ENCODE measurements around the gene CADPS2.

Gene CADPS2

GRCh38 chr7:122438006-122438405 lies 448.3 kb downstream of the CADPS2 start:
- no peak for DNase-seq (ENCODE audit: low read depth)
- no peak for TF ChIP-seq CTCF (IDR thresholded peaks at IDR 0.05; ENCODE audit: control insufficient read depth, extremely low read depth, insufficient read depth)
- H3K4me3 ChIP-seq (ENCODE audit: low read depth, low read length), result no peak overlapping the region

GRCh38 chr7:122433765-122434164 lies 452.5 kb downstream of the CADPS2 start:
- no peak for TF ChIP-seq CTCF (IDR thresholded peaks at IDR 0.05; ENCODE audit: control insufficient read depth, extremely low read depth, insufficient read depth)
- no peak for DNase-seq (ENCODE audit: low read depth)
- no peak overlapping the region for H3K4me3 ChIP-seq (ENCODE audit: low read depth, low read length)

- no peak for TF ChIP-seq CTCF (IDR thresholded peaks at IDR 0.05; ENCODE audit: control insufficient read depth, extremely low read depth, insufficient read depth)
- no peak for DNase-seq (ENCODE audit: low read depth)
- no peak overlapping the region for H3K4me3 ChIP-seq (ENCODE audit: low read depth, low read length)
These were observed 455.6 kb downstream of the CADPS2 start for GRCh38 chr7:122430710-122431109.

GRCh38 chr7:122429926-122430325 lies 456.3 kb downstream of the CADPS2 start:
- no peak for DNase-seq (ENCODE audit: low read depth)
- no peak for TF ChIP-seq CTCF (IDR thresholded peaks at IDR 0.05; ENCODE audit: control insufficient read depth, extremely low read depth, insufficient read depth)
- H3K4me3 ChIP-seq (ENCODE audit: low read depth, low read length), result no peak overlapping the region

- no peak for TF ChIP-seq CTCF (IDR thresholded peaks at IDR 0.05; ENCODE audit: control insufficient read depth, extremely low read depth, insufficient read depth)
- H3K4me3 ChIP-seq (ENCODE audit: low read depth, low read length), result no peak overlapping the region
- no peak for DNase-seq (ENCODE audit: low read depth)
These were observed 460.5 kb downstream of the CADPS2 start for GRCh38 chr7:122425731-122426130.

GRCh38 chr7:122423591-122423990 lies 462.7 kb downstream of the CADPS2 start:
- H3K4me3 ChIP-seq (ENCODE audit: low read depth, low read length), result no peak overlapping the region
- DNase-seq (ENCODE audit: low read depth), result no peak
- TF ChIP-seq CTCF (IDR thresholded peaks at IDR 0.05; ENCODE audit: control insufficient read depth, extremely low read depth, insufficient read depth), result no peak

GRCh38 chr7:122416336-122416735 lies 469.9 kb downstream of the CADPS2 start:
- no peak overlapping the region for H3K4me3 ChIP-seq (ENCODE audit: low read depth, low read length)
- no peak for TF ChIP-seq CTCF (IDR thresholded peaks at IDR 0.05; ENCODE audit: control insufficient read depth, extremely low read depth, insufficient read depth)
- no peak for DNase-seq (ENCODE audit: low read depth)

All from LNCaP clone FGC (cell line).